H1 (cell line): ENCODE measurements around the gene GRIA1. TPM values are rescaled to one million over a fixed set of nuclear protein-coding genes. Genes with fewer than 3 reads are reported as not detected.

Experiments
- BACH1 ChIP-seq: IDR thresholded peaks from 2 replicates; pipeline ENCODE4 v1.6.1; 2012; ENCODE audit warnings: low read length, improper control_type of control experiment
- BCL11A ChIP-seq, 2 experiments: IDR thresholded peaks; one replicate each; pipeline ENCODE4 v1.6.1; 2011; ENCODE audit warnings: low read depth in 2 of 2, low read length in 2 of 2, mild to moderate bottlenecking in 2 of 2
- BRCA1 ChIP-seq: IDR thresholded peaks from 2 replicates; pipeline ENCODE4 v1.6.1; 2012; ENCODE audit warnings: low read depth, low read length, improper control_type of control experiment
- CBX8 ChIP-seq: fragments of 300-800, 300-1000 bp; sonication (generic); IDR thresholded peaks from 2 replicates; pipeline ENCODE4 v1.7.1; 2016; ENCODE audit warnings: low read depth, low read length, borderline replicate concordance
- EZH2 ChIP-seq: fragments of 200-600 bp; sonication (generic); IDR thresholded peaks from 2 replicates; pipeline ENCODE4 v1.7.1; 2012; ENCODE audit warnings: low read depth, mild to moderate bottlenecking, moderate library complexity, low read length, inconsistent platforms; ENCODE audit not compliant: severe bottlenecking
- RXRA ChIP-seq: IDR thresholded peaks from 2 replicates; pipeline ENCODE4 v1.6.1; 2011; ENCODE audit warnings: low read depth, mild to moderate bottlenecking, low read length, moderate library complexity; ENCODE audit not compliant: insufficient read depth
- SRF ChIP-seq: IDR thresholded peaks from 2 replicates; pipeline ENCODE4 v1.6.1; 2011; ENCODE audit warnings: mild to moderate bottlenecking, low read depth, low read length, moderate library complexity
- TAF7 ChIP-seq: optimal IDR thresholded peaks from 2 replicates; pipeline ENCODE3; 2011; ENCODE audit warnings: low read depth, mild to moderate bottlenecking, inconsistent platforms, low read length, moderate library complexity, borderline replicate concordance
- polyA plus RNA-seq, 7 experiments: library from polyadenylated mRNA; depleted of rRNA in 3 of 7; stranded (reverse) in 5 of 7; unstranded in 2 of 7; fragments of >200 nt in 5 of 7; fragments of 200-250 nt in 2 of 7; gene quantifications; 1 replicate in 5 of 7; 2 replicates in 1 of 7; 4 replicates in 1 of 7; pipeline versions ENCODE4 v1.2.1 to v1.2.3, GENCODE V29; 2011 to 2013; ENCODE audit warnings: missing spikeins in 2 of 7, mixed read lengths in 2 of 7
- total RNA-seq: library from RNA; stranded (reverse); fragmentation: NEBNext Ultra II Directional; extraction: Animal tissue kit (Norgen Biotek cat#: 25700); gene quantifications from 2 replicates; pipeline ENCODE4 v1.2.1, GENCODE V29; 2021
- TF ChIP-seq, protein P1 (sequence below): IDR thresholded peaks from 2 replicates; pipeline ENCODE4 v1.6.1; 2011; ENCODE audit warnings: low read length, improper control_type of control experiment

Gene GRIA1
- total and polyA plus RNA-seq, 2 of the 8 experiments (the other 6 are each of a cell fraction or from before 2014, with no cell fraction given), result 0.97 to 2.5 TPM

DNA sequence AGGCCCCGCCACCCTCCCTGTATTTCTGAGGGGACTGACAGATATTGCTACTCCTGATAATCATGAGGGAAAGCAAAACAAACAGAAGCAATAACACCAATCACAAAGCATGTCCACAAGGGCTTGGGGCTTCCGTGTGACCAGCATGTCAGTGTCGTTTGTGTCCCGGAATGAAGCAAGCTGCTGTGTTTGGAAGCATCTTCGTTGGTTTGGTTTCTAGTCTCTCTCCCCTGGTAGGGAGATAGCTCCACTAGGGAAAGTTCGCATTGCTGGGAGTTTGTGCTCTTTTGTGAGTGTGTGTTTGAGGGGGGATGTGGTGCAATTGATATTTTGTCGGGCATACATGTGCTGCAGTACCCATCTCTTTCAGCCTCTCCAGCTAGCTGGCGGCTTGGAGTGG, 1.4 kb downstream of the GRIA1 start (continued):
- TF ChIP-seq RXRA (no peak), TAF7 (no peak), BACH1 (no peak), BRCA1 (no peak), SRF (no peak), CBX8 (no peak), BCL11A (IDR thresholded peaks at IDR 0.05; ENCODE audit: low read depth in 2 of 2, low read length in 2 of 2) (no peak), EZH2 (no peak)
- TF ChIP-seq, protein P1, sequence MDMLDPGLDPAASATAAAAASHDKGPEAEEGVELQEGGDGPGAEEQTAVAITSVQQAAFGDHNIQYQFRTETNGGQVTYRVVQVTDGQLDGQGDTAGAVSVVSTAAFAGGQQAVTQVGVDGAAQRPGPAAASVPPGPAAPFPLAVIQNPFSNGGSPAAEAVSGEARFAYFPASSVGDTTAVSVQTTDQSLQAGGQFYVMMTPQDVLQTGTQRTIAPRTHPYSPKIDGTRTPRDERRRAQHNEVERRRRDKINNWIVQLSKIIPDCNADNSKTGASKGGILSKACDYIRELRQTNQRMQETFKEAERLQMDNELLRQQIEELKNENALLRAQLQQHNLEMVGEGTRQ, result no peak
